Mesenchymal stem cell (in vitro differentiated cells and primary cell): Measurements from ENCODE around the gene FYB2.

Source experiments
- DNase-seq: peaks from one replicate; pipeline ENCODE4 v3.0.0-alpha.2; 2013
- H2AFZ ChIP-seq: one replicate; pipeline ENCODE4 v1.6.1; 2013; ENCODE audit warnings: low read depth, mild to moderate bottlenecking, control low read depth, inconsistent platforms, low read length, moderate library complexity
- H2AK5ac ChIP-seq: 2 replicates; pipeline ENCODE4 v1.6.1; 2013; ENCODE audit warnings: low read length, moderate library complexity, mild to moderate bottlenecking, inconsistent platforms; ENCODE audit not compliant: severe bottlenecking
- H2BK120ac ChIP-seq: one replicate; pipeline ENCODE4 v1.6.1; 2013; ENCODE audit warnings: low read depth, mild to moderate bottlenecking, inconsistent platforms, low read length, moderate library complexity
- H2BK12ac ChIP-seq, 2 experiments: one replicate each; pipeline ENCODE4 v1.6.1; 2013; ENCODE audit warnings: inconsistent platforms in 2 of 2, low read length in 2 of 2, mild to moderate bottlenecking in 2 of 2, moderate library complexity in 2 of 2, control low read depth in 1 of 2
- H2BK15ac ChIP-seq: one replicate; pipeline ENCODE4 v1.6.1; 2013; ENCODE audit warnings: mild to moderate bottlenecking, low read depth, inconsistent platforms; ENCODE audit not compliant: poor library complexity, severe bottlenecking
- H2BK5ac ChIP-seq: 2 replicates; pipeline ENCODE4 v1.6.1; 2013; ENCODE audit warnings: low read depth, mild to moderate bottlenecking, low read length, control low read depth, inconsistent platforms; ENCODE audit not compliant: poor library complexity, severe bottlenecking
- H3K14ac ChIP-seq, 2 experiments: one replicate each; pipeline ENCODE4 v1.6.1; 2013; ENCODE audit warnings: inconsistent platforms in 2 of 2, low read length in 2 of 2, control low read depth in 1 of 2, mild to moderate bottlenecking in 1 of 2, moderate library complexity in 1 of 2
- H3K18ac ChIP-seq, 2 experiments: one replicate each; pipeline ENCODE4 v1.6.1; 2013; ENCODE audit warnings: inconsistent platforms in 2 of 2, low read length in 2 of 2, control low read depth in 1 of 2, low read depth in 1 of 2, mild to moderate bottlenecking in 1 of 2
- H3K23ac ChIP-seq, 2 experiments: one replicate each; pipeline ENCODE4 v1.6.1; 2013; ENCODE audit warnings: inconsistent platforms in 2 of 2, low read length in 2 of 2, mild to moderate bottlenecking in 2 of 2, moderate library complexity in 2 of 2, control low read depth in 1 of 2
- H3K27ac ChIP-seq: 2 replicates; pipeline ENCODE4 v1.5.1; 2013; ENCODE audit warnings: mild to moderate bottlenecking, moderate library complexity, low read length, control low read depth, inconsistent platforms; ENCODE audit not compliant: poor library complexity, severe bottlenecking
- H3K27me3 ChIP-seq, 2 experiments: 2 replicates each; pipeline versions ENCODE4 v1.6.1 to v1.7.0; 2013; ENCODE audit warnings: low read length in 2 of 2, mild to moderate bottlenecking in 2 of 2, moderate library complexity in 2 of 2, control low read depth in 1 of 2, inconsistent platforms in 1 of 2; ENCODE audit not compliant: control insufficient read depth in 1 of 2, insufficient read depth in 1 of 2
- H3K36me3 ChIP-seq, 2 experiments: 2 replicates each; pipeline versions ENCODE4 v1.6.1 to v1.7.0; 2013; ENCODE audit warnings: low read length in 2 of 2, control low read depth in 1 of 2, inconsistent platforms in 1 of 2, low read depth in 1 of 2, mild to moderate bottlenecking in 1 of 2; ENCODE audit not compliant: insufficient read depth in 2 of 2, control insufficient read depth in 1 of 2
- H3K4ac ChIP-seq, 2 experiments: one replicate each; pipeline ENCODE4 v1.6.1; 2013; ENCODE audit warnings: inconsistent platforms in 2 of 2, low read length in 2 of 2, mild to moderate bottlenecking in 2 of 2, moderate library complexity in 2 of 2, control low read depth in 1 of 2, low read depth in 1 of 2
- H3K4me1 ChIP-seq: 2 replicates; pipeline ENCODE4 v1.6.1; 2013; ENCODE audit warnings: low read depth, low read length, control low read depth; ENCODE audit not compliant: control insufficient read depth, insufficient read depth
- H3K4me2 ChIP-seq: 2 replicates; pipeline ENCODE4 v1.6.1; 2013; ENCODE audit warnings: low read length, mild to moderate bottlenecking, inconsistent platforms; ENCODE audit not compliant: poor library complexity, severe bottlenecking
- H3K4me3 ChIP-seq, 2 experiments: 2 replicates each; pipeline versions ENCODE4 v1.5.1 to v1.7.0; 2013; ENCODE audit warnings: low read length in 2 of 2, mild to moderate bottlenecking in 2 of 2, control low read depth in 1 of 2, low read depth in 1 of 2; ENCODE audit not compliant: insufficient read depth in 1 of 2
- H3K79me1 ChIP-seq: replicated peaks from 2 replicates; pipeline ENCODE4 v1.6.1; 2013; ENCODE audit warnings: mild to moderate bottlenecking, control low read depth, low read length, inconsistent platforms; ENCODE audit not compliant: poor library complexity, severe bottlenecking
- H3K9ac ChIP-seq: 2 replicates; pipeline ENCODE4 v1.7.0; 2013; ENCODE audit warnings: mild to moderate bottlenecking, low read length, moderate library complexity
- H3K9me3 ChIP-seq: 2 replicates; pipeline ENCODE4 v1.7.0; 2013; ENCODE audit warnings: mild to moderate bottlenecking, low read length; ENCODE audit not compliant: control insufficient read depth
- H4K8ac ChIP-seq: one replicate; pipeline ENCODE4 v1.6.1; 2013; ENCODE audit warnings: inconsistent platforms, mild to moderate bottlenecking, low read length, moderate library complexity
- H4K91ac ChIP-seq: one replicate; pipeline ENCODE4 v1.6.1; 2013; ENCODE audit warnings: mild to moderate bottlenecking, low read length, inconsistent platforms
- WGBS: methylation state at CpG from one replicate; pipeline ENCODE4 v1.1.7; 2013; ENCODE audit warnings: mixed read lengths; 5-methylcytosine and 5-hydroxymethylcytosine counted together

The FYB2 gene

GRCh38 chr1:56835657-56836056 is 16.5 kb upstream of the FYB2 start:
- H2BK15ac ChIP-seq = no peak overlapping the region
- H3K14ac ChIP-seq = no peak overlapping the region
- H3K9me3 ChIP-seq = peaks cover 7% of the 10 kb centered on the region
- H3K27ac ChIP-seq = no peak overlapping the region
- H3K4me1 ChIP-seq = peaks cover 5% of the 10 kb centered on the region
- H2AFZ ChIP-seq = no peak overlapping the region
- H3K4me3 ChIP-seq = no peak overlapping the region
- no peak overlapping the region for H4K91ac ChIP-seq
- no peak overlapping the region for H4K8ac ChIP-seq
- no peak overlapping the region for H2BK12ac ChIP-seq
- H3K4me2 ChIP-seq = no peak overlapping the region
- no peak overlapping the region for H3K4ac ChIP-seq
- 98% methylated on average over 5 of the region's 5 CpGs for WGBS
- no peaks in the 10 kb centered on the region for H3K36me3 ChIP-seq
- no peak overlapping the region for H2BK120ac ChIP-seq
- no peaks in the 10 kb centered on the region for H3K79me1 ChIP-seq
- no peak overlapping the region for H2AK5ac ChIP-seq
- no peak overlapping the region for H3K23ac ChIP-seq
- H3K18ac ChIP-seq = no peak overlapping the region
- H2BK5ac ChIP-seq = no peak overlapping the region
- DNase-seq = no peak
- H3K27me3 ChIP-seq = no peaks in the 10 kb centered on the region
- no peak overlapping the region for H3K9ac ChIP-seq

GRCh38 chr1:56834137-56834900 is 15.1 kb upstream of the FYB2 start:
- Histone ChIP-seq H2AK5ac (no peak overlapping the region), H4K8ac (no peak overlapping the region), H3K27me3 (no peaks in the 10 kb centered on the region), H2BK15ac (no peak overlapping the region), H2BK5ac (no peak overlapping the region), H4K91ac (no peak overlapping the region), H3K4me3 (no peak overlapping the region), H3K14ac (no peak overlapping the region), H3K4me1 (peaks cover 5% of the 10 kb centered on the region), H2BK12ac (no peak overlapping the region), H3K9me3 (no peaks in the 10 kb centered on the region), H3K79me1 (no peaks in the 10 kb centered on the region), H3K9ac (no peak overlapping the region), H3K27ac (no peak overlapping the region), H3K23ac (no peak overlapping the region), H3K4ac (no peak overlapping the region), H3K4me2 (no peak overlapping the region), H3K18ac (no peak overlapping the region), H3K36me3 (no peaks in the 10 kb centered on the region), H2BK120ac (no peak overlapping the region), H2AFZ (no peak overlapping the region)
- 87% methylated on average over 5 of the region's 5 CpGs for WGBS
- DNase-seq = no peak

GRCh38 chr1:56833088-56833487 is 13.9 kb upstream of the FYB2 start:
- Histone ChIP-seq H3K23ac (no peak overlapping the region), H3K9ac (peak overlapping the region; percentile 83), H3K27me3 (peaks cover 0 to 10% of the 10 kb centered on the region in 2 experiments), H2BK15ac (no peak overlapping the region), H3K4me1 (peaks cover 5% of the 10 kb centered on the region), H2AFZ (no peak overlapping the region), H2BK120ac (no peak overlapping the region), H3K4me2 (no peak overlapping the region), H3K4me3 (no peak overlapping the region), H3K18ac (no peak overlapping the region), H4K91ac (no peak overlapping the region), H2BK12ac (peak overlapping the region; percentile 81 to 83), H3K9me3 (no peaks in the 10 kb centered on the region), H3K36me3 (no peaks in the 10 kb centered on the region), H3K79me1 (no peaks in the 10 kb centered on the region), H3K27ac (no peak overlapping the region), H2AK5ac (no peak overlapping the region), H3K14ac (no peak overlapping the region), H3K4ac (no peak overlapping the region), H2BK5ac (no peak overlapping the region), H4K8ac (no peak overlapping the region)
- WGBS = 99% methylated on average over 4 of the region's 4 CpGs
- DNase-seq = peak; percentile 8

- Histone ChIP-seq H3K27me3 (peaks cover 0 to 11% of the 10 kb centered on the region in 2 experiments), H2AK5ac (no peak overlapping the region), H3K4me3 (peak overlapping the region in 1 of 2 experiments; percentile 3), H3K9ac (peak overlapping the region; percentile 83), H2BK120ac (no peak overlapping the region), H3K14ac (no peak overlapping the region), H2BK15ac (no peak overlapping the region), H3K4me1 (peaks cover 2% of the 10 kb centered on the region), H3K9me3 (no peaks in the 10 kb centered on the region), H3K79me1 (no peaks in the 10 kb centered on the region), H3K4me2 (no peak overlapping the region), H4K91ac (no peak overlapping the region), H3K23ac (no peak overlapping the region), H2AFZ (no peak overlapping the region), H3K18ac (no peak overlapping the region), H4K8ac (no peak overlapping the region), H2BK12ac (no peak overlapping the region), H3K36me3 (no peaks in the 10 kb centered on the region), H3K27ac (peak overlapping the region; percentile 24), H3K4ac (no peak overlapping the region), H2BK5ac (no peak overlapping the region)
- DNase-seq = peak; percentile 95
- 0% methylated on average over 6 of the region's 8 CpGs for WGBS
Observed at GRCh38 chr1:56831871-56832693, 12.9 kb upstream of the FYB2 start.
